NCI-H226 (cell line): ENCODE measurements around the gene PPP1R10.
A peak's percentile ranks its signal among the peaks of the same experiment; 100 is the strongest.

Source experiments
- DNase-seq: peaks from one replicate; pipeline ENCODE4 v3.0.0-alpha.2; 2015

Gene PPP1R10

DNA sequence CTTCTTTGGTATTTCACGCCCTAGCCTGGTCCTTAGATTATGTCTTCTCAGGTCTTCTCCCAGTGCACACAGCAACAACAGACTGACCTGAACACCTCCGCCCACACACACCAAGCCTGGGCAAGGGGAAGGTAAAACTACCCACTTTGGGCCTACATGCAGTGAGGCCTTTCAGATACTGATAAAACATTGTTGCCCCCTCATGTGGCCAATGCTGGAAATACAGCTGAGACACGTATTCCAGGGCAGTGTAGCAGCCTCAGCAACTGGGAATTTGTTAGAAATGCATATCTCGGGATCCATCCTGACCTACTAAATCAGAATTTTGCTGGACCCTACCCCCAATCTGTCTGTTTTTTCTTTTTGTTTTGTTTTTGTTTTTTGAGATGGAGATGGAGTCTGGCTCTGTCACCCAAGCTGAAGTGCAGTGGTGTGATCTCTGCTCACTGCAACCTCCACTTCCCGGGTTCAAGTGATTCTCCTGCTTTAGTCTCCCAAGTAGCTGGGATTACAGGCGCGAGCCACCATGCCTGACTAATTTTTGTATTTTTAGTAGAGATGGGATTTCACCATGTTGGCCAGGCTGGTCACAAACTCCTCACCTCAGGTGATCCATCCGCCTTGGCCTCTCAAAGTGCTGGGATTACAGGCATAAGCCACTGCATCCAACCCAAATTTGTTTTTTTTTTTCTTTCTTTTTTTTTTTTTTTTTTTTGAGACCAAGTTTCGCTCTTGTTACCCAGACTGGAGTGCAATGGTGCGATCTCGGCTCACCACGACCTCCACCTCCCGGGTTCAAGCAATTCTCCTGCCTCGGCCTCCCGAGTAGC is 19.5 kb downstream of the PPP1R10 start:
- DNase-seq = peak; percentile 57

DNA sequence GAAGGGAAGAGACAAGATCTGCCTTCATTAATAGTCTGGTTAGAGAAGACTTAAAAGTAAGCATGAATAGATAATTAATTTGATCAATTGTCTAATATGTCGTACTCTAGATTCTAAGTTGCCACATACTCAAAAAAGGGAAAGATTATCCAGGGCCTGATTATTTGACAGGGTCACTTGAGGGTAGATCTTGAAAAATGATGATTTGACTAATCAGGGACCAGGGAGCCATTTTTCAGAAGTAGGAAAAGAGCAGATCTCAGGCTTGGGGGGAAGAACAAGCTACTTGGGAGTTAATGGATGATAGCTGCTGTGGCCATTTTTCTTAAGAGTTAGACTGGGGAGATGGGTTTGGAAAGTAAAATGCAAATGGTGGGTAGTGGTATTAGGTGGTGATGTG is 24.8 kb downstream of the PPP1R10 start:
- no peak for DNase-seq

DNA sequence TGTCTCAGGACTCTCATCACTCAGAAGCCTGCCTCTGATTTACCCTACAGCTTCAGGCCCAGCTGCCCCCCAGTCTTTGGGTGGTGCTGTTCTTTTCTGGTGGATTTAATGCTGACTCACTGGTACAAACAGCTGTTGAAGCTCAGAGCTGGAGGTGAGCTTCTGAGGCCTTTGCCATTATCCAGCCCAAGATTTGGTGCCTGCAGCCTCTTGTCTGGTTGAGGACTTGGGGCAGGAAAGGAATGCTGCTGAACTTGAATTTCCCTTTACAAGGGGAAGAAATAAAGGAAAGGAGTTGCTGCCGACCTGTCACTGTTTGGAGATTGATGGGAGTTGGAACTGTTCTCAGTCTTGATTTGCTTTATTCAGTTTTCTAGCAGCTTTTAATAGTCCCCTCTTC is 26.0 kb downstream of the PPP1R10 start:
- no peak for DNase-seq

DNA sequence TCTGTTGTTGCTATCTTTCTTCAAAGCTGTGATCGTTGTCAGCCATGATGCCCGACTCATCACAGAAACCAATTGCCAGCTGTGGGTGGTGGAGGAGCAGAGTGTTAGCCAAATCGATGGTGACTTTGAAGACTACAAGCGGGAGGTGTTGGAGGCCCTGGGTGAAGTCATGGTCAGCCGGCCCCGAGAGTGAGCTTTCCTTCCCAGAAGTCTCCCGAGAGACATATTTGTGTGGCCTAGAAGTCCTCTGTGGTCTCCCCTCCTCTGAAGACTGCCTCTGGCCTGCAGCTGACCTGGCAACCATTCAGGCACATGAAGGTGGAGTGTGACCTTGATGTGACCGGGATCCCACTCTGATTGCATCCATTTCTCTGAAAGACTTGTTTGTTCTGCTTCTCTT is 26.5 kb downstream of the PPP1R10 start:
- DNase-seq = no peak

DNA sequence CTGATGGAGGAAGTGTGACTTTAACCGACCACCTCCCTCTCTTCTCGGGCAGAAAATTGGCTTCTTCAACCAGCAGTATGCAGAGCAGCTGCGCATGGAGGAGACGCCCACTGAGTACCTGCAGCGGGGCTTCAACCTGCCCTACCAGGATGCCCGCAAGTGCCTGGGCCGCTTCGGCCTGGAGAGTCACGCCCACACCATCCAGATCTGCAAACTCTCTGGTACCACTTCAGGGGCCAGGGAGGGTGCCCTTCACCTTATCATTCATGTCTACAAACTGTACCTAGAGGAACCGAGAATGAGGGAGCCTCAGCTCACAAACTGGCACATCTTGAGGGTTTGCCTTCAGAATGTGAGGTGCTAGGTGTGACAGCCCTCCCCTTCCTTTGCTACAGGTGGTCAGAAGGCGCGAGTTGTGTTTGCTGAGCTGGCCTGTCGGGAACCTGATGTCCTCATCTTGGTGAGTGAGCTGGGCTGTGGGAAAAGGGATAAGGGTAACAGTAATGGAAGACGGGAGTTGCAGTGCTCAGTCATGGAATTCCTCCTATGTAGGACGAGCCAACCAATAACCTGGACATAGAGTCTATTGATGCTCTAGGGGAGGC is 27.2 kb downstream of the PPP1R10 start:
- DNase-seq = no peak

DNA sequence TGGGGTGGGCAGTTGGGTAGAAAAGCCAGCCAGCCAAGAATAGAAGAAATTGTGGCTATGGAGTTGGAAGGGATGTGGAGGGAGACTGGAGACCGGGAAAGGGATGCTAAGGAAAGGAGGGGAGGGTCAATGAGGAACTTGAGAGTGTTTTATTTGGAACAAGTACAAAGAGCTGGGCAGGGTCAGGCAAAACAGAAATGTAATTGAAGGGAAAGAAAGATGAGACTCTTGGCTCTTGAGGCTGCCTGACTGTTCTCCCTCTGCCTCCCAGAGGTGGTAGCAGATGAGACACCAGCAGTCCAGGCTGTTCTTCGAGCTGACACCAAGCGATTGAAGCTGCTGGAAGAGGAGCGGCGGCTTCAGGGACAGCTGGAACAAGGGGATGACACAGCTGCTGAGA is 33.1 kb downstream of the PPP1R10 start:
- no peak for DNase-seq

DNA sequence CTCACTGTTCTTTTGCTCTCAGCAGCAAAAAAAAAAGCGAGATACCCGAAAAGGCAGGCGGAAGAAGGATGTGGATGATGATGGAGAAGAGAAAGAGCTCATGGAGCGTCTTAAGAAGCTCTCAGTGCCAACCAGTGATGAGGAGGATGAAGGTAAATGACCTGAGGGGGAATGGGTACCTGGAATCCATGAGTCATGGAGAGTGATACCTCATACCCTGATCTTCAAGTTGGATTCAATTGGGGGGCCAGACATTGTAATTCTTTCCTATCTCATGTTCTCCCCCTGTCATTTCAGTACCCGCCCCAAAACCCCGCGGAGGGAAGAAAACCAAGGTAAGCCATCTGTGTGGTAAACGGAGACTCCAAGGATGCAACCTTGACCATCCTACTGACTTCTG is 39.0 kb downstream of the PPP1R10 start:
- no peak for DNase-seq

DNA sequence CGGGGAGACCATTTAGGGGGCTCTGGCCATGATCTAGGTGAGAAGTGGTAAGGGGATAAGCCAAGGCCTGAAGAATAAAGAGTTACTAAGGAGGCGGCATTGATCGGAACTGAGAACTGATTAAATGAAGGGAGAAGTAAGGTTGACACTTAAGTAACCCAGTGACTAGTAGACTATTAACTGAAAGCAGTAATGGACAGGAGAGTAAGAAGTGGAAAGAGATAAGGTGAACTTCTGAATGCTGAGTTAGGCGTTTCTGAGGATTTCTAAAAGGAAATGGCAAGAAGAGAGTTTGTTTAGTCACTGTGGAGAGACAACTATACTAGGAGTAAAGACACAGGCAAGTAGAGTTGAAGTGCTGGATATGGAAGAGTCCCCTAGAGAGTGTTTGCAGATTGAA is 43.9 kb downstream of the PPP1R10 start:
- no peak for DNase-seq

DNA sequence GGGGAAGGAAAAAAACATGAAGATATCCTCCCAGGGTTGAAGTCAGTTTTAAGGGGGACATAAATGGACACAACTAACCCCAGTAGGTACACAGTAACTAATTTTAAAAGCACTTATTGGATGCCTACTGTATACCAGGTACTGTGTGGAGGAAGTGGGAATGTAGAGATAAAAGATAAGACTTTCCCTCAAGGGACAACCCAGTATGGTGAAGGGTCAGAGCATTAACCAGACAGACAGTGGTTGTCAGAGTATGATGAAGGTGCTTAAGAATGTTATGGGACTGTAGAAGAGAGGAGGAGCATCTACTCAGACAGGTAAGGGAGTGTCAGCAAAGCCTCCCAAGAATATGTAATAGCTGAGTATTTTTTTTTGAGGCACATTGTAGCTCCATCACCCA is 44.9 kb downstream of the PPP1R10 start:
- DNase-seq = no peak

DNA sequence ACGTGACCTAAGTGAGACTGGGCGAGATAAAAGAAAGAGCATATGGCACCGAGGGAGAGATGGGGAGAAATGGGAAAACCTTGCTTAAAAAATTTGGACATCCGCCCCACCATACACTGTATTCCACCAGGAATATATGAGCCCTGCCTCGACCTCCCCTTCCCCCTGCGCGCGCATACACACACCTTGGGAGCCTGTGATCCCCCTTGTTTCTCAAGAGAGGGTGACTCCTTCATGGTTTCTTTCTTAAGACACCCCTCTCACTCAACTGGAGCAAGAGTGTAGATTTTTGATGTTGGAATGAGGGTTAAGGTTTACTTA is 45.3 kb downstream of the PPP1R10 start:
- no peak for DNase-seq

DNA sequence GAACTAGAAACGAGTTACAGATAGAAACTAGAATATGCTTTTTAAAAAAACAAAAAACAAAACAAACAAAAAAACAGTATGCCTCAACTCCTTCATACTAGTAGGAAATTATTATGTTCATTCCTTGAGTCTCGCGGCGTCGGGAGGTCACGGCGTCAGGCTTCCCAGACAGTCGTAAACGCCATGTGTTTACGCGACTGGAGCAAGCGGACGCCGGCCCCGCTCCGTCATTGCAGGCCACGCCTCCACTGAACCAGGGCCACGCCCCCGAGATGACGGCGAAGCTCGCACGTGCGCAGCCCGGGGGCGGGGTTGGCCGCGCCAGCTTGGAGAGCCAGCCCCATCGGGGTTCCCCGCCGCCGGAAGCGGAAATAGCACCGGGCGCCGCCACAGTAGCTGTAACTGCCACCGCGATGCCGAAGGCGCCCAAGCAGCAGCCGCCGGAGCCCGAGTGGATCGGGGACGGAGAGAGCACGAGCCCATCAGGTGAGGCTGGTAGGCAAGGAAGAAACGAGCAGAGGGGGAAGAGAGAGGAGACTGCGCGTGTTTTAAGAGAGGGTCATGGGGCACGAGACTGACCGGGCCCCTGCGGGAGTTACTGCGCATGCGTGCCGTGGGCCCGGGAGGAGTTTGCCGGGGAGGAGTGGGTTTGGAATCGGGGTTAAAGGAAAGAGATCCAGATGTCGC is 45.8 kb downstream of the PPP1R10 start, which contains the start of gene ABCF1:
Gene ABCF1 (plus strand): TSS at position 368 of the 687 bp plus-strand sequence. CDS start 46 bp downstream, at position 414.
- peak; percentile 91 for DNase-seq

DNA sequence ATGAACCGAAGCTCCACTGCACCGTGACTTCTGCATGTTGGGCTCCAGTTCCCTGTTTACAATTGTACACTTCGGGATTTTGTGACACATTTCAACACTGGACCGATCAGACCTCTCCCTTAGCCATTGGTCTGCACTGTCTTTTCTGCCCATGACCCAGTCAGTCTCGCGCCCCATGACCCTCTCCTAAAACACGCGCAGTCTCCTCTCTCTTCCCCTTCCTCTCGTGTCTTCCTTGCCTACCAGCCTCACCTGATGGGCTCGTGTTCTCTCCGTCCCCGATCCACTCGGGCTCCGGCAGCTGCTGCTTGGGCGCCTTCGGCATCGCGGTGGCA is 46.3 kb downstream of the PPP1R10 start:
- DNase-seq = no peak

DNA sequence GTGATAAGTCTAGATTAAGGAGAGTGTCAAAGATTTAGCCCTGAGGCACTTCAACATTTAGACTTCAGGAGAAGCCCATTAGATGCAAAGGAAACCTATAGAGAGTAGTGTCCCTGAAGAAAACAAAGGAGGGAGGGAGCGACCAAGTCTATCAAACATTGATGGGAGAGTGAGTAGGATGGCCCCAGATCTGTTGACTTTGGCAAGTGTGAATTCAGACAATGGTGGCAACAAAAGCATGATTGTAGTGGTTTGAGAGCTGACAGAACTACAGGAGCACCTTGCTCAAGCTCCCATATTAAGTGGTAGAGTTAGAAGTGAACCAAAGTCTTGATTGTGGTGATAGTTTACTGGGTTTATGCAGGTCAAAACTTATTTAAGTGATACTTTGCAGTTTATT is 46.8 kb downstream of the PPP1R10 start:
- no peak for DNase-seq

DNA sequence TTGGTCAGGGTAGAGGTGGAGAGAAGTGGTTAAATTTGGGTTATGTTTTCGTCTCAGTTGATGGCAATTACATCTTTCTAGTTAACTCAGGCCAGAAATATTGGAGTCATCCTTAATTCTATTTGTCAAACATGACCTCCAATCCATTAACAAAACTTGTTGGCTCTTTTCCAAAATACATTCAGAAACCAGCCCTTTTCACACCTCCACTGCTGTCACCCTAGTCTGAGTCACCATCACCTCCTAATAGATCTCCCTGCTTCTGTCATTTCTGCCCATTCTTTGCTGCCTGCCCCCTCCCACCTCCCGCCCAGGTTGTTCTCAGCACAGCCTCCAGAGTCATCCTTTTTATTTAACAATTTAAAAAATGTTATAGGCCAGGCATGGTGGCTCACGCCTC is 48.8 kb downstream of the PPP1R10 start:
- no peak for DNase-seq

DNA sequence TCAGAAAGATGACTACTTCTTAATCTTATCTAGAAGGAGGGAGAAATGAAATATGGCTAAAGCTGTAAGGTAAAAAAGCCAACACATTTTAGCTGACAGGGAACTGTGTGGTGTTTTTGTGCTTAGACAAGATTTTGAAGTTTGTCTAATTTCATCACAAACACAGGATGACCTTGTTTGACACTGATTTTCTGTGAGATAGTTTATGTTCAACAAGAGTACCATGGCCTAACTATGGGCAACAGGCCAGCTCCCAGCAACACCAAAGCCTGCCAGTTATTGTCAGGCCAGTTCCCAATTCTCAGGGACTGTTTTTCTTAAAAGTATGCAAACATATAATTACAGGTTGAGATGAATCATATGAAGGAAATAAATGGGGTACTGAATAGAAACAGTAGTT is 51.3 kb downstream of the PPP1R10 start:
- peak; percentile 8 for DNase-seq

DNA sequence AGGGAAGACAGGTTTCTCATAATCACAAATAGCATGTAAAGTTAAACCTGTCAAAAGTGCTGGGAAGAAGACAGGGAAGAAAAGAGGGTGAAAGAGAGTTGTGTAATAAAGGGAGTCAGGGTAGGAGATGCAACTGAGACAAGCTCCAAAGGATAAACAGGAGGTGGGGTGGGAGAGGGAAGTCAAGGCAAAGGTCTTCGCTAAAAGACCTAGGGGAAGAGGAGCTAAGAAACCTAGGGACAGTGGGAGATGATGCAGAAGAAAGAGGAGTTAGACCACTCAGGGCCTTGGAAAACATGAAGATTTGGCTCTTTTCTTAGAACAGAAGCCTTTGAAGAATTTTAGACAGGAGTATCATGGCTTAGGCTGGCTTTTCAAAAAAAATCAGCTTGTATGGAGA is 52.9 kb downstream of the PPP1R10 start:
- DNase-seq = no peak

DNA sequence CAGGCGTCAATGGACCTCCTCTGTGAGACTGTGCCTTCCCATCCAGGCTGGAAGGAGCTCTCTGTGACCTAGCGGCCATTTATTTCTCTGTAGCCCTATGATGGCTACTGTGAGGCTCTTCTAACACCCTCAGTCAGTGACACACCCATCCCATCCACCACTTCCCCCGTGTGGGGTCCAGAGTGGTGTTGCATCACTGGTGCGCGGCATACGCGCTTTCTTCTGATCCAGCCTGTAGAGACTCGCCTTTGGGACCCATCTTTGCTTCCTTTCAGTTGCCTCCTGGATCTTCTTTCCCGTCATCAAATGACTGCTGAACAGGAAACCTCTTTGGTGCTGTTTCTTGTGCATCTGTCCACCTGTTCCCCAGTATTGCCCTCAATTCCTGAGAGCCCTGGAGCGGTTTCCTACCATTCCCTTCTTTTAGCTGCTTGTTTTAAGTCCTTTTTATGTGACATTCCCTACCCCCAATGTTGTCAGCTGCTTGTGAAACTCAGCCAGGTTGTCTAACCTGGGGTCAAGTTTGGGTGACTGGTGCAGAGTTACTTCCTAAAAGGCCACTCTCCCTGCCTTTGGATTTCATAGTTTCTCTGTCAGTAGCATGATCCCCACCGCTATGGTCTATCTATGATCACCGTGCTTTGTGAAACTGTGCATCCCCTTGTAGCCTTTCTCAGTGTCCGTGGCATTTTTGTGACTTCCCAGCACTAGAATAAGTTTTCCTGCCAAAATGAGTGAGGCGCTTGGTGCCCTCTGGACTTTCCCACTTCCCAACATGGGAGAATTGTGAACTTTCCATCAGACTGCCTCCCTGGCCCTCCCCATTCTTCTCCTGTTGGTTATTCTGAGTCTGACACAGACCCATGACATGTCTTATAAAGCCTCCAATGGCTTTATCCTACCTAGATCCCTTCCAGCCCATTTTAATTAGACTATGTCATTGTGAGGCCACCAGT is 54.3 kb downstream of the PPP1R10 start:
- no peak for DNase-seq

DNA sequence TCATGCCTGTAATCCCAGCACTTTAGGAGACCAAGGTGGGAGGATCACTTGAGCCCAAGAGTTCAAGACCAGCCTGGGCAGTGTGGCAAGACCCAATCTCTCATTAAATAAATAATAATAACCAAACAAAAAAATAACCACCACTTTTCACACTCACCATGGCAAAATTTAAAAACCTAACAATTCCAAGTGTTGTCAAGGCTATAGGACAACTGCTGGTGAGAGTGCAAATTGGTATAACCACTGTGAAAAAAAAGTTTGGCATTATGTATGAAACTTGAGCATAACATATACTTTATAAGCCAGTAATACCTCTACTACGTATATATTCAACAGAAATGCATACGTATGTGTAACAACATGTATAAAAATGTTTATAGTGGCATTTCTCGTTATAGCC is 56.1 kb downstream of the PPP1R10 start:
- no peak for DNase-seq

DNA sequence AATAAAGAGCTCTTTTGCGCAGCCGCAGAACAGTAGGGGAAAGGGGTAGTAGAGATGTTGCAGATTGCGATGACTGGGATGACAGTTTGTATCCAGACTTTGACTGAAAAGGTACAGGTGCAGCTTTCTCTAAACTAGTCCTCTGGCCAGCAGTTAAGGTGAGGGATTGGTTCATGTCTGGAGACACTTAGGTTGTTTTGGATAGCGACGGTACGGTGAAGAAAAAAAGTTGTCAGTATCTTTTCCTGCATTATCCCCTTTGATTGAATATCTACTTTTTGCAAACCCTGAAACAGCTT is 59.4 kb downstream of the PPP1R10 start:
- DNase-seq = no peak

DNA sequence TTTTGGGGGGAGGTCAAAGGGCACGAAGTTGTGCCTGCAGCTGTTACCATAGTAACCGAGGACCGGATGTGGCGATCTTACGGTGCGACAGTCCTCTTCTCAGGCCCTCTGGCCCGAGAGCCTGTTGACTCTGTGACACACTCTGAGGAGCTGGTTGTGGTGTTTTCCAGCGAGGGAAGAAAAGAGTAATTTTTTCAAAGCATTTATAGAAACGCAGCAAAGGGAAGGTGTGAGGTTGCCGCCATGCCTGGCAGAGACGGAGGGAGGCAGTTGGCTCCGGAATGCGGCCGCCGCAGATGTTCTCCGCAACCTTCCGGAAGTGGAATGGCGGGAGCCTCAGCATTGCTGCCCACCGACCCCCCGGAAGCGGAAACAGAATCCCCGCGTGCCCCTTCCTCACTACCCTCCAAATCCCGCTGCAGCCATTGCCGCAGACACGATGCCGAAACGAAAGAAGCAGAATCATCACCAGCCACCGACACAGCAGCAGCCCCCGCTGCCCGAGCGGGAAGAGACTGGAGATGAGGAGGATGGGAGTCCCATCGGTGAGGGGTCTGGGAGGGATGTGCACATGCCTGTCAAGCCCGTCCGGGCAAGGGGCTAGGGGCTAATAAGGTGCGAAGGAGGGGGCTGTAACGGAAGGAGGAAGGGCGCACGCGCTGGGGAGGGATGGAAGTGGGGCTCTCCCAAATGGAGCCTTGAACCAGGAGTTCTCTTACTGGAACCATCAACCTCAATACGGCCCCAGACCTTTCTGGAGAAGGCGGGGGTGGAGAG is 59.9 kb downstream of the PPP1R10 start, which contains the start of gene PRR3:
Gene PRR3 (plus strand): TSS at position 390 of the 777 bp plus-strand sequence. CDS start 50 bp downstream, at position 440.
- DNase-seq = peak; percentile 71

DNA sequence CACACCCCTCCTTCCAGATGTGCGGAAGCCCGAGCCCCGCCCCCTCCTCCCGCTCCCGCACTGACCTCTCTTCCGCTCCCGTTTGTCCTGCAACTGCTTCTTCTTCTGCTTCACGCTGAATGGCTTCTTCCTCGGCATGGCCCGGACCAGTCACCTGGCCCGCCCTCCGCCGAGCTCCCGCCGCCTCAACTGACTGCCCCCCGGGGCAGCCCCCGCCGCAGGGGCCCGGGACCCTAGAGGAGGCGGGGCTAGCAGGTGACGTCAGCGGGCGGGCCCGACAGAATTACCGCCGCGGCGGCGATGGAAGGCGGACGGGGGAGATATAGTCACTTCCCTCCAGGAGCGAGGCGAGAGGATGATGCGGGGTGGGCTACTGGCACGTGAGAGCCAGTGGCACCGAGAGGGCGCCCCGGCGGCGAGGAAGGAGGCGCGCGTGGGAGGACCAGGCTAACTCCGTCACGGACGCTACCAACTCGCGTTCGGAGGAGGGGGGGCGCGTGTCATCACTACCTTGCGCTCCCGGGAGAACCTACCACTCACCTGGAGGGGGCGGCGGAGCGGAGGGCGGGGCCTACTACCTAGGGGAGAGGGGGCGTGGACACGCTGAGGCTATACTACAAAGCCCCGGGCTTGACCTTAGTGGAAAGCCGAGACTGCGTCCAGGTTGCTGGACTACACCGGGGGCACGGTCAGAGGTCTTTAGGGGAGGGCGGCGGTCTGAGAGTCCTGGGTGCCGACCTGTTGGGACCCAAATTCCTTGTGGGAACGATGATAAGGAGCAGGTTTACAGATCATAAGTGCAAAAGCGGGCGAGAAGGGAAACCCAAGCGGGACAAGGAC is 60.8 kb downstream of the PPP1R10 start, which contains the start of gene GNL1:
Gene GNL1 (minus strand): TSS at position 424 of the 840 bp plus-strand sequence. CDS start 286 bp downstream, at position 138.
- DNase-seq = peak; percentile 87

DNA sequence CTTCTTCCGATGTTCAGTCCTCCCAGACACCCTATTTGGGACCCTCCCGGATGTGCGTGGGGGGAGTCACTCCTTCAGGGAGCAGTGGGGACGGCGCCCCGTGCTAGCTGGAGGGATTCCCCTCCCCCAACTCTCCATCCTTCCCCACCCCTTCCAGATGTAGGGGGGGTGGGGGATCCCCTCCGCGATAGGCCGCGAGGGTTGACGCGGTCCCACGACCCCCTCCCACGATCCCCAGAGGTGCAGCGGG is 61.3 kb downstream of the PPP1R10 start:
- no peak for DNase-seq
